Measurements from ENCODE around the gene LRRC61. TPM values are rescaled to one million over a fixed set of nuclear protein-coding genes. Genes with fewer than 3 reads are reported as not detected.
"Not testable (repeated sequence)": the region's sequence is repeated elsewhere in the genome, so short reads cannot be mapped to it uniquely, and the experiment has no call there.

Gene LRRC61
- total RNA-seq, 2 donors from 2014 or later = 32.7 to 61.6 TPM

- H3K36me3 Mint-ChIP-seq (ENCODE audit: low read depth); H3K4me3 Mint-ChIP-seq; H3K27ac Mint-ChIP-seq; H3K4me1 Mint-ChIP-seq; ATAC-seq (replicated peaks); H3K27me3 Mint-ChIP-seq; H3K9me3 Mint-ChIP-seq: not testable (repeated sequence)
These were observed 20.2 kb upstream of the LRRC61 start for GRCh38 chr7:150302908-150303310.

DNA sequence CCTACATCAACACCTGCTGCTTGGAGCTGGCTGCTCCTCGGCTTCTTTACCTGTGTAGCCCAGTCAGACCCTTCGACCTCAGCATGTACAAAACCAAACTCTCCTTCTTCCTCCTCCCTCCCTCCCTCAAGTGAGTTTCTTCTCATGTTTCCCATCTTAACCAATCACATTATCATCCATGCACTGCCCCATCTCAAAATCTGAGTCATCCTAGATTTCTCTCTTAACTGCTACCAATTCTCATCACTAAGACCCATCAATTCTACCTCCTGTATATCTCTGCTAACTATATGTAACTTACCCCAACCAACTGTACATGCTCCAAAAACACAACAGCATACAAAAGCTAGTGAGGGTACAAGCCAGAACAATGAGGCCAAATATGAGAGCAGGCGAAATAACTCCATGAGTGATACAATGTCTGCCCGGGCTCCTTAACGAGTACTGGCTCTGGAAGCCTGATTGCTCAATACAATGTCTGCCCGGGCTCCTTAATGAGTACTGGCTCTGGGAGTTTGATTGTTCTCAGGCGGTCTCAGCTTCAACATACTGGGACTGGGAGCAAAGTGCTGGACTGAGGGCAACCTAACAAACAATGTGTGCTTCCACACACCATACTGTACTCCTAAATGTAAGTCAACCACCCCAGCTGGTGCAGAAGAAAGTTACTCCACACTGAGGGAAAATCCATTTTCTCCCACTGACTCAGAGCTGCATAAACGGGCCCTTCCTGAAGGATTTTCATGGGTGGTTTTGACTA lies 18.5 kb upstream of the LRRC61 start:
- Mint-ChIP-seq H3K27ac (peak overlapping the region; percentile 14), H3K4me1 (peaks cover 13% of the 10 kb centered on the region)
- H3K36me3 Mint-ChIP-seq (ENCODE audit: low read depth); H3K9me3 Mint-ChIP-seq; H3K27me3 Mint-ChIP-seq; H3K4me3 Mint-ChIP-seq: not testable (repeated sequence)
- peak; percentile 38 for ATAC-seq (replicated peaks)

DNA sequence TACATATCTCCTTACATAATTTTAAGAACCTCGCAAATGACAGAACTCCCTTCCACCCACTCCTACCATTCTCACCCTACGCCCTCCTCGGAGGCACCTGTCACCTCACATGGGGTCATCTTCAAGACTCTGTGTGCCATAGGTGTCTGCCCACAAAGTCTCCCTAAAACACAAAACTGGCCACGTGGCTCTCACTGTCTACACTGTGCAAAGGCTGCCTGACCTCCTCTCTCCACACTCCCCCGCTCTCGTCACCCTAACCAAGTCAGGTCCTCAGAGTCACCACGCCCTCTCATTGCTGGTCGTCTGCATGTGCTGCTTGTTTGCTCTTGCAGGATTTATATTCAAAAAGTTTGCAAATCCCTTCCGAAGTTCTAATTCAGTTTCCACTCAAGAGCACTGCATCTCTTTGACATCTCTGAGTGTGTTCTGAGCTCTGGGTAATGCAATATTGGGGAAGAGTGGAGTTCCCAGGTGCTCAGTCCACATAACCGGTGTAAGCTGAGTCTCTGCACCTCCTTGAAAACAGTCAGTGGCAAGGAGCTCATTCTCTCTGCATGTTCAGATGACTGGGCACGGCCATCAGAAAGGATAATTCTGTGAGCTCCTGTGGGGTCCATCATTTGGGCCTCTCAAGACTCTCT lies 17.8 kb upstream of the LRRC61 start:
- not testable (repeated sequence) for H3K27me3 Mint-ChIP-seq; H3K9me3 Mint-ChIP-seq; ATAC-seq (replicated peaks); H3K36me3 Mint-ChIP-seq (ENCODE audit: low read depth); H3K4me3 Mint-ChIP-seq
- peak overlapping the region; percentile 14 for H3K27ac Mint-ChIP-seq
- peaks cover 13% of the 10 kb centered on the region for H3K4me1 Mint-ChIP-seq

- H3K36me3 Mint-ChIP-seq (ENCODE audit: low read depth); H3K9me3 Mint-ChIP-seq; H3K27ac Mint-ChIP-seq; ATAC-seq (replicated peaks); H3K27me3 Mint-ChIP-seq; H3K4me3 Mint-ChIP-seq: not testable (repeated sequence)
- peaks cover 13% of the 10 kb centered on the region for H3K4me1 Mint-ChIP-seq
These were observed 17.3 kb upstream of the LRRC61 start for GRCh38 chr7:150305903-150306284.

DNA sequence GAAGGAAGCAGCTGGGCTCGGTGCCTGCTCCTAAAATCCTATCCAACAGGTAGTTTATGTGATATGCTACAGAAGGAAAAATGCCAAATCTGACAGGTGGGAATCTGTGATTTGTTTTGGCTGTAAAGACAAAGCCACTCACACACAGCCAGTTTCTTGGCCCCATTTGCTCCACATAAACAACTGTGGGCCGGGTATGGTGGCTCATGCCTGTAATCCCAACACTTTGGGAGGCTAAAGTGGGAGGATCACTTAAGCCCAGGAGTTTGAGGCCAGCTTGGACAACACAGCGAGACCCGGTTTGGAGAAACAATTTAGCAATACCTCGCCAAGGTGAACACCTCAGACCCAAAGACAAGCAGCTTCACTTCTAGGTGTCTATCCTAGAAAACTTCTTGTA lies 16.8 kb upstream of the LRRC61 start:
- not testable (repeated sequence) for H3K9me3 Mint-ChIP-seq; H3K27ac Mint-ChIP-seq; H3K27me3 Mint-ChIP-seq; ATAC-seq (replicated peaks); H3K4me3 Mint-ChIP-seq; H3K36me3 Mint-ChIP-seq (ENCODE audit: low read depth)
- H3K4me1 Mint-ChIP-seq = peaks cover 13% of the 10 kb centered on the region

- Mint-ChIP-seq H3K36me3 (ENCODE audit: low read depth) (no peaks in the 10 kb centered on the region), H3K4me3 (no peak overlapping the region), H3K9me3 (no peaks in the 10 kb centered on the region), H3K27ac (peak overlapping the region; percentile 26), H3K4me1 (peaks cover 13% of the 10 kb centered on the region), H3K27me3 (no peaks in the 10 kb centered on the region)
- no peak for ATAC-seq (replicated peaks)
These were observed 16.0 kb upstream of the LRRC61 start for GRCh38 chr7:150307129-150307528.

- Mint-ChIP-seq H3K4me3 (no peak overlapping the region), H3K36me3 (ENCODE audit: low read depth) (no peaks in the 10 kb centered on the region), H3K27ac (peak overlapping the region; percentile 26), H3K4me1 (peaks cover 13% of the 10 kb centered on the region), H3K27me3 (no peaks in the 10 kb centered on the region), H3K9me3 (no peaks in the 10 kb centered on the region)
- no peak for ATAC-seq (replicated peaks)
These were observed 15.3 kb upstream of the LRRC61 start for GRCh38 chr7:150307904-150308303.

GRCh38 chr7:150308575-150308974 lies 14.6 kb upstream of the LRRC61 start:
- peak overlapping the region; percentile 26 for H3K27ac Mint-ChIP-seq
- no peak overlapping the region for H3K4me3 Mint-ChIP-seq

GRCh38 chr7:150311146-150311545 lies 12.0 kb upstream of the LRRC61 start:
- no peak for ATAC-seq (replicated peaks)
- Mint-ChIP-seq H3K4me3 (no peak overlapping the region), H3K36me3 (ENCODE audit: low read depth) (no peaks in the 10 kb centered on the region), H3K4me1 (peaks cover 22% of the 10 kb centered on the region), H3K9me3 (no peaks in the 10 kb centered on the region), H3K27me3 (no peaks in the 10 kb centered on the region), H3K27ac (no peak overlapping the region)

More at GRCh38 chr7:150308575-150308974, 14.6 kb upstream of the LRRC61 start:
- Mint-ChIP-seq H3K36me3 (ENCODE audit: low read depth) (no peaks in the 10 kb centered on the region), H3K4me1 (peaks cover 14% of the 10 kb centered on the region), H3K27me3 (no peaks in the 10 kb centered on the region), H3K9me3 (no peaks in the 10 kb centered on the region)
- no peak for ATAC-seq (replicated peaks)

DNA sequence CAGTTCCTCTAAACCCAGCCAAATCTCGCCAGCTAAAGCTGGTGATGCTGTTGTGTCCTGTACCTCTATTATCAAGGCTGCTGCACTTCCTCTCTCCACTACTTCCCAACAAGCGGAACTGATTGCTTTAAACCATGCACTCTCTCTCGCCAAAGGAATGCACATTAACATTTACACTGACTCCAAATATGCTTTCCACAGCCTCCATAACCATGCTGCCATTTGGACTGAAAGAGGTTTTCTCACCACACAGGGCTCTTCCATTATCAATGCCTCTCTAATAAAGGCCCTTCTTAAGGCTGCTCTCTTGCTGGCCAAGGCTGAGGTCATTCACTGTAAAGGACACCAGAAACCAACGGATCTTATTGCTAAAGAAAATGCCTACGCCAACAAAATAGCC lies 11.4 kb upstream of the LRRC61 start:
- no peak for ATAC-seq (replicated peaks)
- Mint-ChIP-seq H3K9me3 (no peaks in the 10 kb centered on the region), H3K4me1 (peaks cover 22% of the 10 kb centered on the region), H3K36me3 (ENCODE audit: low read depth) (no peaks in the 10 kb centered on the region), H3K4me3 (no peak overlapping the region), H3K27me3 (no peaks in the 10 kb centered on the region), H3K27ac (no peak overlapping the region)

GRCh38 chr7:150312649-150313366 lies 10.3 kb upstream of the LRRC61 start:
- H3K4me1 Mint-ChIP-seq = peaks cover 19% of the 10 kb centered on the region
- H3K4me3 Mint-ChIP-seq; H3K27ac Mint-ChIP-seq; H3K9me3 Mint-ChIP-seq; H3K27me3 Mint-ChIP-seq; ATAC-seq (replicated peaks); H3K36me3 Mint-ChIP-seq (ENCODE audit: low read depth): not testable (repeated sequence)

GRCh38 chr7:150313367-150313809 lies 9.8 kb upstream of the LRRC61 start:
- no peak for ATAC-seq (replicated peaks)

GRCh38 chr7:150313870-150314269 lies 9.3 kb upstream of the LRRC61 start:
- Mint-ChIP-seq H3K27ac (no peak overlapping the region), H3K4me3 (no peak overlapping the region), H3K36me3 (ENCODE audit: low read depth) (peaks cover 10% of the 10 kb centered on the region), H3K4me1 (peaks cover 9% of the 10 kb centered on the region), H3K27me3 (no peaks in the 10 kb centered on the region), H3K9me3 (no peaks in the 10 kb centered on the region)
- ATAC-seq (replicated peaks) = no peak

More at GRCh38 chr7:150313367-150313809, 9.8 kb upstream of the LRRC61 start:
- no peaks in the 10 kb centered on the region for H3K9me3 Mint-ChIP-seq
- peaks cover 13% of the 10 kb centered on the region for H3K4me1 Mint-ChIP-seq
- H3K27me3 Mint-ChIP-seq = no peaks in the 10 kb centered on the region
- H3K27ac Mint-ChIP-seq = no peak overlapping the region
- peaks cover 10% of the 10 kb centered on the region for H3K36me3 Mint-ChIP-seq (ENCODE audit: low read depth)
- H3K4me3 Mint-ChIP-seq = no peak overlapping the region

- Mint-ChIP-seq H3K27me3 (no peaks in the 10 kb centered on the region), H3K4me1 (peaks cover 9% of the 10 kb centered on the region), H3K27ac (no peak overlapping the region), H3K4me3 (no peak overlapping the region), H3K36me3 (ENCODE audit: low read depth) (peaks cover 10% of the 10 kb centered on the region), H3K9me3 (no peaks in the 10 kb centered on the region)
- no peak for ATAC-seq (replicated peaks)
These were observed 8.4 kb upstream of the LRRC61 start for GRCh38 chr7:150314639-150315239.

Measured in activated T-helper 17 cell treated with anti-CD3 and anti-CD28 coated beads, Interleukin-2, amount 50 U/mL, for 72 hours (primary cell).